DOHH2 (cell line): Measurements from ENCODE around the gene HSD11B1L.

Source experiments
- CTCF ChIP-seq: fragments of 200-600 bp; sonication (generic); IDR thresholded peaks from one replicate; pipeline ENCODE4 v1.5.1; 2014; ENCODE audit warnings: antibody characterized with exemption, mild to moderate bottlenecking, low read depth, low read length; ENCODE audit not compliant: poor library complexity, severe bottlenecking
- EZH2phosphoT487 ChIP-seq: fragments of 200-600 bp; sonication (generic); IDR thresholded peaks from 2 replicates; pipeline ENCODE4 v1.6.1; 2017; ENCODE audit warnings: borderline replicate concordance, mild to moderate bottlenecking, antibody characterized with exemption, low read length, moderate library complexity, mixed read lengths

DNA sequence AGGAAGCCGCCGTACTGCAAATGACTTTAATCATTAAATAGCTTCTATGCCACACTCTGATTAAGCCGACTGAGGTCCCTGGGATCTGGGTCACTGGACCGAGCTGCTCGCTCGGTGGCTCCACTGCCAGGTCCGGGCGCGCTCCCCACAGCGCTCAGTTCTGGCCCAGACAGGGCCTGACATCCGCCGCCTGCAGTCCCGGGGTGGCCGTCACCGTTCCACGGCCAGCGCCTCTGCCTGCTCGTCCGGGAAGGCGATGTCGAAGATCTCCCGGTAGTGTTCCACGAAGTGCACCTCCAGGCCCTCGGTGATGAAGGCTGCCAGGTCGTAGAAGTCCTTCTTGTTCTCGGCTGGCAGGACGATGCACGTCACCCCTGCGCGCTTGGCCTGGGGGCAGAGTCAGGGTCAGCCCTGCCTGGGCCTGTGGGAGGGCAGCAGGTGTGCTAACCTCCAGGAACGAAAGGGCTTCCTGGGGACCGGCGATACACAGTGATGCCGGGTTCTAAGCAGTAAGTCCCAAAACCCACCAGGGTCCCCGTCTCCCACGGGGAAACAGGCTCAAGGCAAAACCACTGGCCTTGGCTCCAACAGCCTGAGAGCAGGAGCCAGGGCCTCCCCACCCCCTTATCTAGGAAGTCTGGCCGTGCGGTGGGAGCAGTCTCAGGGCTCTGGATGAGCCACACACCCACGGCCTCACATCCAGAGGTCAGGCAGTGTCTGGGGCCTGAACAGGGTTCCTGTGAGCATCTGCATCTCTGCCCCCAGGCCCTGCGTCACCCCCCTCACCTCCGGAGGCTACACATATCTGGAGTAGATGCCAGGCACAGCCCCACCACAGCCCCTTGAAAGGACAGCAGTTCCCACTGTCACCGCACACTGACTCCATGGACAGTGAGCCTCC lies 11.2 kb downstream of the HSD11B1L start:
- no peak for TF ChIP-seq CTCF
- TF ChIP-seq EZH2phosphoT487 = no peak
